ENCODE data around the gene RNU6-8. TPM values are rescaled to one million over a fixed set of nuclear protein-coding genes. Genes with fewer than 3 reads are reported as not detected.
A peak's percentile ranks its signal among the peaks of the same experiment; 100 is the strongest.

Gene RNU6-8
- total RNA-seq, 3 donors from 2014 or later = not detected

DNA sequence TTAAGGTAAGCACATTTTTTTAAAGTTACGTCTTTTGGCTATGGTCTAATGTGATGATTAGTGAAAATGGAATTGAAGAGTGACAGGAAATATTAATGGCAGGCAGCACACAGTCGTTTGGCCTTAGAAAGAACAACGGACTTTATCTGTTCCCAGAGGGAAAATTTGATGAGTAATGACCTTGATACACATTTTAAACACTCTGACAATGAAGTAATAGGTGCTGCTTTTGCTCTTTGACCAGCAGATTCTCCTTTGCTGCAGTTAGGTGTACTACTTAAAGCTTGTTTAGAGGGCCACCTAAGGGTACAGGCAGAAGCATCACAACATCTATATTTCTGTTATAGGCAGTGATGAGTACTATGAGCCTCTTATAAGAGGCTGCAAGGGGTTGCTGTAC is 27.1 kb upstream of the RNU6-8 start:
- intact Hi-C loops (cut with DNase I, micrococcal nuclease) = no loop called here
- Histone ChIP-seq H3K4me3 (no peak overlapping the region), H3K9me3 (no peaks in the 10 kb centered on the region), H3K36me3 (ENCODE audit: low read depth) (no peaks in the 10 kb centered on the region), H3K4me1 (ENCODE audit: low read depth) (no peaks in the 10 kb centered on the region)
- DNase-seq (no peak), ATAC-seq (no peak)
- TF ChIP-seq, protein P1, sequence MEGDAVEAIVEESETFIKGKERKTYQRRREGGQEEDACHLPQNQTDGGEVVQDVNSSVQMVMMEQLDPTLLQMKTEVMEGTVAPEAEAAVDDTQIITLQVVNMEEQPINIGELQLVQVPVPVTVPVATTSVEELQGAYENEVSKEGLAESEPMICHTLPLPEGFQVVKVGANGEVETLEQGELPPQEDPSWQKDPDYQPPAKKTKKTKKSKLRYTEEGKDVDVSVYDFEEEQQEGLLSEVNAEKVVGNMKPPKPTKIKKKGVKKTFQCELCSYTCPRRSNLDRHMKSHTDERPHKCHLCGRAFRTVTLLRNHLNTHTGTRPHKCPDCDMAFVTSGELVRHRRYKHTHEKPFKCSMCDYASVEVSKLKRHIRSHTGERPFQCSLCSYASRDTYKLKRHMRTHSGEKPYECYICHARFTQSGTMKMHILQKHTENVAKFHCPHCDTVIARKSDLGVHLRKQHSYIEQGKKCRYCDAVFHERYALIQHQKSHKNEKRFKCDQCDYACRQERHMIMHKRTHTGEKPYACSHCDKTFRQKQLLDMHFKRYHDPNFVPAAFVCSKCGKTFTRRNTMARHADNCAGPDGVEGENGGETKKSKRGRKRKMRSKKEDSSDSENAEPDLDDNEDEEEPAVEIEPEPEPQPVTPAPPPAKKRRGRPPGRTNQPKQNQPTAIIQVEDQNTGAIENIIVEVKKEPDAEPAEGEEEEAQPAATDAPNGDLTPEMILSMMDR (IDR thresholded peaks at IDR 0.05) = no peak

- Histone ChIP-seq H3K4me1 (ENCODE audit: low read depth) (no peaks in the 10 kb centered on the region), H3K36me3 (ENCODE audit: low read depth) (no peaks in the 10 kb centered on the region), H3K4me3 (no peak overlapping the region), H3K9me3 (no peaks in the 10 kb centered on the region)
- no peak for ATAC-seq
- no peak for DNase-seq
- intact Hi-C loops (cut with DNase I, micrococcal nuclease) = no loop called here
- TF ChIP-seq, protein P1 (IDR thresholded peaks at IDR 0.05) = no peak
Measured at GRCh38 chr14:32226056-32226455, 23.0 kb upstream of the RNU6-8 start.

- DNase-seq (no peak), ATAC-seq (no peak)
- Histone ChIP-seq H3K9me3 (no peaks in the 10 kb centered on the region), H3K36me3 (ENCODE audit: low read depth) (no peaks in the 10 kb centered on the region), H3K4me1 (ENCODE audit: low read depth) (no peaks in the 10 kb centered on the region), H3K4me3 (no peak overlapping the region)
- intact Hi-C loops (cut with DNase I, micrococcal nuclease) = no loop called here
- TF ChIP-seq, protein P1 (IDR thresholded peaks at IDR 0.05) = no peak
Measured at GRCh38 chr14:32225378-32225920, 22.4 kb upstream of the RNU6-8 start.

- Histone ChIP-seq H3K9me3 (no peaks in the 10 kb centered on the region), H3K4me1 (ENCODE audit: low read depth) (no peaks in the 10 kb centered on the region), H3K4me3 (no peak overlapping the region), H3K36me3 (ENCODE audit: low read depth) (no peaks in the 10 kb centered on the region)
- TF ChIP-seq, protein P1 (IDR thresholded peaks at IDR 0.05) = no peak
- intact Hi-C loops (cut with DNase I, micrococcal nuclease) = no loop called here
- ATAC-seq = peak; percentile 24
- peak in 1 of 3 donors; percentile 14 for DNase-seq
Measured at GRCh38 chr14:32224737-32225377, 21.8 kb upstream of the RNU6-8 start.

- H3K4me1 ChIP-seq (ENCODE audit: low read depth) = no peaks in the 10 kb centered on the region
- no peak for DNase-seq
- H3K36me3 ChIP-seq (ENCODE audit: low read depth) = no peaks in the 10 kb centered on the region
- intact Hi-C loops (cut with DNase I, micrococcal nuclease) = no loop called here
- no peak for ATAC-seq
- H3K4me3 ChIP-seq = no peak overlapping the region
- TF ChIP-seq, protein P1 (IDR thresholded peaks at IDR 0.05) = no peak
- no peaks in the 10 kb centered on the region for H3K9me3 ChIP-seq
Measured at GRCh38 chr14:32217301-32217700, 14.2 kb upstream of the RNU6-8 start.

All from mucosa of descending colon (tissue), 3 donors.